G401 (cell line): Measurements from ENCODE around the gene PCDHGB1. TPM values are rescaled to one million over a fixed set of nuclear protein-coding genes. Genes with fewer than 3 reads are reported as not detected.
A peak's percentile ranks its signal among the peaks of the same experiment; 100 is the strongest.
"Not testable (repeated sequence)": the region's sequence is repeated elsewhere in the genome, so short reads cannot be mapped to it uniquely, and the experiment has no call there.

ENCODE experiments used
- DNase-seq: peaks from one replicate; pipeline ENCODE4 v3.0.0-alpha.2; 2015; ENCODE audit warnings: low spot score
- in situ Hi-C: cut with HindIII; loops from 2 replicates; pipeline ENCODE4 v1.10.0; 2016; ENCODE audit warnings: low sequenced_read_pairs, mixed read lengths
- total RNA-seq: library from RNA; depleted of rRNA; stranded (reverse); fragments of >200 nt; shearing (Covaris generic); gene quantifications from 2 replicates; pipeline ENCODE4 v1.2.3, GENCODE V29; 2014

The PCDHGB1 gene
- total RNA-seq, 1 experiment from 2014 or later: not detected

- in situ Hi-C loops: no loop called here
- peak; percentile 20 for DNase-seq
Observed at GRCh38 chr5:141343242-141343952, 6.5 kb upstream of the PCDHGB1 start, which contains the start of gene PCDHGA3. Gene PCDHGA3 (plus strand): TSS chr5:141343829. CDS start chr5:141344034, 205 bp downstream.

- in situ Hi-C loops: no loop called here
- no peak for DNase-seq
Observed at GRCh38 chr5:141343953-141344463, 5.9 kb upstream of the PCDHGB1 start.

- in situ Hi-C loops: no loop called here
Observed at GRCh38 chr5:141345327-141345726, 4.6 kb upstream of the PCDHGB1 start.

GRCh38 chr5:141346017-141346416, 3.9 kb upstream of the PCDHGB1 start:
- DNase-seq, in situ Hi-C loops: not testable (repeated sequence)

More at GRCh38 chr5:141345327-141345726, 4.6 kb upstream of the PCDHGB1 start:
- no peak for DNase-seq

- in situ Hi-C loops: no loop called here
- DNase-seq: no peak
Observed at GRCh38 chr5:141351591-141351990, 1.7 kb downstream of the PCDHGB1 start.

GRCh38 chr5:141354900-141355469, 5.1 kb downstream of the PCDHGB1 start, which contains the start of gene PCDHGA4:
Gene PCDHGA4 (plus strand): TSS chr5:141355021. CDS start chr5:141355108, 87 bp downstream.
- in situ Hi-C loops: no loop called here
- no peak for DNase-seq

- no peak for DNase-seq
- in situ Hi-C loops: no loop called here
Observed at GRCh38 chr5:141355641-141356040, 5.7 kb downstream of the PCDHGB1 start.

GRCh38 chr5:141356133-141356532, 6.2 kb downstream of the PCDHGB1 start:
- in situ Hi-C loops: no loop called here
- DNase-seq: no peak

GRCh38 chr5:141356950-141357349, 7.1 kb downstream of the PCDHGB1 start:
- no peak for DNase-seq
- in situ Hi-C loops: no loop called here

- in situ Hi-C loops: no loop called here
- DNase-seq: peak; percentile 32
Observed at GRCh38 chr5:141359790-141360426, 10.0 kb downstream of the PCDHGB1 start, which contains the start of gene PCDHGB2. Gene PCDHGB2 (plus strand): TSS chr5:141359994. CDS start chr5:141360136, 142 bp downstream.

- no peak for DNase-seq
- in situ Hi-C loops: no loop called here
Observed at GRCh38 chr5:141360685-141361084, 10.8 kb downstream of the PCDHGB1 start.

- in situ Hi-C loops: no loop called here
- DNase-seq: no peak
Observed at GRCh38 chr5:141362719-141363118, 12.8 kb downstream of the PCDHGB1 start.

- DNase-seq: peak; percentile 25
- in situ Hi-C loops: no loop called here
Observed at GRCh38 chr5:141363952-141364660, 14.2 kb downstream of the PCDHGB1 start, which contains the start of gene PCDHGA5. Gene PCDHGA5 (plus strand): TSS chr5:141364162. CDS start chr5:141364331, 169 bp downstream.

- in situ Hi-C loops: no loop called here
Observed at GRCh38 chr5:141366016-141366896, 16.4 kb downstream of the PCDHGB1 start.

GRCh38 chr5:141369994-141370848, 20.3 kb downstream of the PCDHGB1 start, which contains the start of gene PCDHGB3:
Gene PCDHGB3 (plus strand): TSS chr5:141370242. CDS start chr5:141370395, 153 bp downstream.
- DNase-seq: no peak
- in situ Hi-C loops: no loop called here

More at GRCh38 chr5:141366016-141366896, 16.4 kb downstream of the PCDHGB1 start:
- no peak for DNase-seq

- no peak for DNase-seq
- in situ Hi-C loops: no loop called here
Observed at GRCh38 chr5:141371572-141372475, 21.9 kb downstream of the PCDHGB1 start.
